GM23338 (cell line): ENCODE results near the gene JAG2.

Source experiments
- CTCF ChIP-seq, 2 experiments: fragments of 200-600 bp in 1 of 2; sonication (generic) in 1 of 2; conservative IDR thresholded peaks; 2 replicates each; pipeline versions ENCODE4 v1.5.1 to v1.6.1; 2016 to 2017; ENCODE audit warnings: antibody characterized with exemption in 2 of 2, low read depth in 2 of 2, mild to moderate bottlenecking in 2 of 2, moderate library complexity in 1 of 2
- JUNB ChIP-seq: IDR thresholded peaks from one replicate; pipeline ENCODE4 v1.6.1; 2016; ENCODE audit warnings: antibody characterized with exemption; ENCODE audit not compliant: unreplicated experiment
- STAT1 ChIP-seq: IDR thresholded peaks from one replicate; pipeline ENCODE4 v1.6.1; 2016; ENCODE audit warnings: antibody characterized with exemption; ENCODE audit not compliant: unreplicated experiment

GRCh38 chr14:105156414-105157375 lies 11.9 kb downstream of the JAG2 start:
- no peak for TF ChIP-seq CTCF (conservative IDR thresholded peaks at IDR 0.05; ENCODE audit: low read depth in 2 of 2)
- no peak for TF ChIP-seq JUNB
- no peak for TF ChIP-seq STAT1
